SJCRH30 (cell line): ENCODE measurements around the gene SCYGR1. TPM values are rescaled to one million over a fixed set of nuclear protein-coding genes. Genes with fewer than 3 reads are reported as not detected.
A peak's percentile ranks its signal among the peaks of the same experiment; 100 is the strongest.
"Not testable (repeated sequence)": the region's sequence is repeated elsewhere in the genome, so short reads cannot be mapped to it uniquely, and the experiment has no call there.

Source experiments
- DNase-seq, 2 experiments: peaks; one replicate each; pipeline ENCODE4 v3.0.0-alpha.2; 2015 to 2020
- H3K27ac ChIP-seq: fragments of 250-450 bp; sonication (Bioruptor Pico); 2 replicates; pipeline ENCODE4 v1.5.1; 2020; ENCODE audit warnings: mild to moderate bottlenecking, moderate library complexity
- H3K27me3 ChIP-seq: fragments of 250-450 bp; sonication (Bioruptor Pico); 2 replicates; pipeline ENCODE4 v1.5.1; 2020; ENCODE audit warnings: mild to moderate bottlenecking, moderate library complexity
- H3K36me3 ChIP-seq: fragments of 250-450 bp; sonication (Bioruptor Pico); 2 replicates; pipeline ENCODE4 v1.5.1; 2020; ENCODE audit warnings: mild to moderate bottlenecking, moderate library complexity
- H3K4me1 ChIP-seq: fragments of 250-450 bp; sonication (Bioruptor Pico); 2 replicates; pipeline ENCODE4 v1.5.1; 2020; ENCODE audit warnings: mild to moderate bottlenecking, moderate library complexity
- H3K4me3 ChIP-seq: fragments of 250-450 bp; sonication (Bioruptor Pico); 2 replicates; pipeline ENCODE4 v1.5.1; 2020; ENCODE audit warnings: mild to moderate bottlenecking, moderate library complexity
- H3K9me3 ChIP-seq: fragments of 250-450 bp; sonication (Bioruptor Pico); replicated peaks from 2 replicates; pipeline ENCODE4 v1.5.1; 2020; ENCODE audit warnings: mild to moderate bottlenecking, moderate library complexity
- total RNA-seq: library from RNA; depleted of rRNA; stranded (reverse); fragments of >200 nt; shearing (Covaris generic); gene quantifications from 2 replicates; pipeline ENCODE4 v1.2.3, GENCODE V29; 2014; rRNA removed

Gene SCYGR1
- total RNA-seq = not detected in 2 replicates

DNA sequence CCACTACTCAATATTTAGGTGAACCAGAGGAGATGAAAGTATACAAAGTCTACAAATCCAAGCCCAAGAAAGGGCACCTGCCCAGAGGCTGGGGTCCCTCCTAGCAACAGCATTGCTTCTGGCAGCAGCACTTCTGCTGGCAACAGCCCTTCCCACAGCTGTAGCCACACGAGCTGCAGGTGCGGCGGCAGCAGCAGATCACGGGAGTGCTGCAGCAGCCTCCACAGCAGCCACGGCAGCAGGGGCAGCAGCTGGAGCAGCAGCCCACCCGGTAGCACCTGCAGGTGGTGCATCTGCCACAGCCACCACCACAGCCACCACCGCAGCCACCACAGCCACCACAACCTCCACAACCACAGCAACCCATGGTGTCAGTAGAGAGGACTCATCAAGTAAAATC, at the start of gene SCYGR1:
SCYGR1 (minus strand) TSS at position 367 of the 400 bp plus-strand sequence; CDS start at position 367, 0 bp downstream.
- H3K27me3 ChIP-seq, H3K4me1 ChIP-seq, H3K9me3 ChIP-seq, H3K4me3 ChIP-seq, DNase-seq, H3K36me3 ChIP-seq, H3K27ac ChIP-seq: not testable (repeated sequence)

DNA sequence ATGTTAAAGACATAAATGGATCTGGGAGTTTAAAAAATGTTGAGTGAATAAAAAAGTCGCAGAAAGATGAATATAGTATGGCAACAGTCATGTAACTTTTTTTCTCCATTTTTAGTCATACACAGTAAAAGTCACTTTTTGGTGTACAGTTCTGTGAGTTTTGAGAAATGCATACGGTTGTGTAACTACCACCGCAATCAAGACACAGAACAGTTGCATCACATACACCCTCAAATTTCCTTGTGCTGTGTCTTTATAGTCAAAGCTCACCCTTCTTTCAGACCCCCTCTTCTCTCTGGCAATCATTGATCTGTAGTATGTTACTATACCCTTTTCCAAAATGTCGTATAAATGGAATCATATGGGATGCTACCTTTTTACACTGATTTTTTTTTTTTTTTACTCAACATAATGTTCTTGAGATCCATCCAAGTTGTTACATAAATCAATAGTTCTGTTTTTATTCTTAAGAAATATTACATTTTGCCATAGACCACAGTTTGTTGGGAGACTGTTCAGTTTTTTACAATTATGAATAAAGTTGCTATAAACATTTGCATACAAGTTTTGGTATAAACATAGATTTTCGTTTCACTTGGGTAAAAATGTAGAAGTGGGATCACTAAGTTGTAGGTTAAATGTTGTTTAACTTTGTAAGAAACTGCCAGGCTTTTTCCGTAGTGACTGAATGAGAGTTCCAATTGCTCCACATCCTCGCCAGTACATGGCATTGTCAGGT, 48.9 kb upstream of the SCYGR1 start:
- Histone ChIP-seq H3K27ac (no peak overlapping the region), H3K36me3 (no peaks in the 10 kb centered on the region), H3K27me3 (no peaks in the 10 kb centered on the region), H3K4me1 (no peaks in the 10 kb centered on the region), H3K9me3 (peaks cover 4% of the 10 kb centered on the region; the same call in 1 of the 2 replicates), H3K4me3 (no peak overlapping the region)
- DNase-seq = no peak

DNA sequence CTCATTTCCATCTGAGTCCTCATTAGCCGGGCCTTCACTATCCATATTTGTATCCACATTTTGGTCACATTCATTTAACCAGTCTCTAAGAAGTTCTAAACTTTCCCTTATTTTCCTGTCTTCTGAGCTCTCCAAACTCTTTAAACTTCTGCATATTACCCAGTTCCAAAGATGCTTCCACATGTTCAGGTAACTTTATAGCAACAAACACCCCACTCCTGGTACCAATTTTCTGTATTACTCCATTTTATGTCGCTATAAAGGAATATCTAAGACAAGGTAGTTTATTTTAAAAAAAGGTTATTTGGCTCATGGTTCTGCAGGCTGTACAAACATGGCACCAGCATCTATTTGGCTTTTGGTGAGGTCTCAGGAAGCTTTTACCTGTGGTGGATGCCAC, 45.4 kb upstream of the SCYGR1 start:
- 0 out of 2 replicates have a peak, but pooled peaks cover 3% of the 10 kb centered on the region for H3K27me3 ChIP-seq

DNA sequence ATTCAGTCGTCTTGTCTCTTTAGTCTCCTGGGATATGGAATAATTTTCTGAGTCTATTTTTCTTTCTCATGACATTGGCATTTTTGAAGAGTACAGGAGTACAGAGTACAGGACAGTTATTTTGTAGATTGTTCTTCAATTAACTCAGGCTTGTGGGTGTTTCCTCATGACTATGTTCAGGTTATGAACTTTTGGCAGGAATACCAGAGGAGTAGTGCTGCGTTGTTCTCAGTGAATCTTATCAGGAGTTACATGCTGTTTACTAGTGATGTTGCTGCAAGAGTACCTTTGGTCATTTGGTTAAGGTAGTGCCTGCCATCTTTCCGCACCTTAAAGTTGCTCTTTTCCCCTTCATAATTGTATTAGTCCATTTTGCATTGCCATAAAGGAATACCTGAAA, 42.9 kb upstream of the SCYGR1 start:
- Histone ChIP-seq H3K36me3 (no peaks in the 10 kb centered on the region), H3K27ac (no peak overlapping the region), H3K27me3 (0 out of 2 replicates have a peak, but pooled peaks cover 3% of the 10 kb centered on the region), H3K9me3 (peaks cover 4% of the 10 kb centered on the region), H3K4me1 (no peaks in the 10 kb centered on the region), H3K4me3 (no peak overlapping the region)
- DNase-seq = no peak

More for the DNA sequence above, 45.4 kb upstream of the SCYGR1 start:
- H3K27ac ChIP-seq = no peak overlapping the region
- DNase-seq = no peak
- H3K4me1 ChIP-seq = no peaks in the 10 kb centered on the region
- H3K36me3 ChIP-seq = no peaks in the 10 kb centered on the region
- H3K9me3 ChIP-seq = peaks cover 4% of the 10 kb centered on the region
- no peak overlapping the region for H3K4me3 ChIP-seq

DNA sequence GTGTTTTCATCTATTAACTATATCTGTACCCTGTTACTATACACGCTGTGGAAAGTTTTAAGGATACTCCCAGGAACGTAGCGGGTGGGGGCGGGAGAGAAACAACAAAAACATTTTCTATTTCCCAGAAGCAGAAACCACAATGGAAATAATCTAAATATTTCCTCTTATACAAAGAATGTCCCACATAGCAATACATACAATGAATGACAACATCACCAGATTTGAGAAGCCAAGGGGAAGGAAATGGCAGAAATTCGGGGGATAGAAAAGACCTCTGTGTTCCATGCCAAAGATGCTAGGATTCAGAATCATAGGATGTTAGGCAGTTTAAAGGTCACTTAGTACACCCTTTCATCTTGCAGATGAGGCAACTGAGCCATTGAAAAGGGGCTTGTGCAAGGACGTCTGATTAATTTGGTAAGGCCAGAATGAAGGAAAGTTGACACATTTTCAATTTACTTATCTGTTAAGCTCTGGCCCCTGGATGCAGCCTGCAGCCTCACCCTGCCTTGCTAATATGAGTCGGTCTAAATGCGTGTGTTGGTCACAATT, 41.1 kb upstream of the SCYGR1 start:
- no peaks in the 10 kb centered on the region for H3K36me3 ChIP-seq
- no peak for DNase-seq
- peaks cover 4% of the 10 kb centered on the region for H3K9me3 ChIP-seq
- no peaks in the 10 kb centered on the region for H3K4me1 ChIP-seq
- no peak overlapping the region for H3K4me3 ChIP-seq
- H3K27ac ChIP-seq = no peak overlapping the region
- 0 out of 2 replicates have a peak, but pooled peaks cover 3% of the 10 kb centered on the region for H3K27me3 ChIP-seq

DNA sequence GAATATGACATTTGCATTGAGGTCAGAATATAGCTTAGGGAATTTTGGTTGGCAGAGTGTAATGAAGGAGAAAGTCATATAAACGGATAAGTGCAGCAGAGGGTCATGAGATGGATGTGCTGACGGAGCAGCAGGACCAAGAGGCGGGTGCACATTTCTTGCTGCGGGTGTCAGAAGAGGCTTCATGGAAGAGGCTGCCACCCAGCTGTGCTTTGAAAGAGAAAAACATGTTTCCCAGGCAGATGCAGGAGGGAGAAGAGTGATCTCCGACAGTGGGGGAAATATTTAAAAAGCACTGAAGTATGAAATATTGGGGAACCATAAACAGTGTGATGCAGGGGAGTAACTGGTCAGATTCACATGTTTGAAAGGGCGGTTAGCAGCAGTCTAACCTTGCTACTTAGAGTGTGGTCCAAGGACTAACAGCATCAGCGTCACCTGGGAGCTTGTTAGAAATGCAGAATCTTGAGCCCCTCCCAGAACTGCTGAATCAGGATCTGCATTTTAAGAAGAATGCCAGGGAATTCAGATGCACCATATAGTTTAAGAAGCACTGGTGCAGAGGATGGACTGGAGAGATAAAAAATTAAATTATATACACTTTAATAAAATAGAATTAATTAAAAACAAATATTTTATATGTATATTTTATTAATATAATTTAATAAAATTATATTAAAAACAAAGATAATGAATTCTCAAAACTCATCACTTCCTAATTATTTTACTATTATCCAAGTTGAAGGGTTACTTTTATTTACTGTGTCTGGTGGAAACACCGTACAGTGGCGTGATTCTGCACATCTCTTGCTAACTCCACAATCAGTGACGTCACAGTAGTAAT, 36.1 kb upstream of the SCYGR1 start:
- Histone ChIP-seq H3K9me3 (no peaks in the 10 kb centered on the region), H3K27me3 (no peaks in the 10 kb centered on the region), H3K36me3 (no peaks in the 10 kb centered on the region), H3K4me3 (no peak overlapping the region), H3K27ac (no peak overlapping the region), H3K4me1 (no peaks in the 10 kb centered on the region)
- DNase-seq = no peak

DNA sequence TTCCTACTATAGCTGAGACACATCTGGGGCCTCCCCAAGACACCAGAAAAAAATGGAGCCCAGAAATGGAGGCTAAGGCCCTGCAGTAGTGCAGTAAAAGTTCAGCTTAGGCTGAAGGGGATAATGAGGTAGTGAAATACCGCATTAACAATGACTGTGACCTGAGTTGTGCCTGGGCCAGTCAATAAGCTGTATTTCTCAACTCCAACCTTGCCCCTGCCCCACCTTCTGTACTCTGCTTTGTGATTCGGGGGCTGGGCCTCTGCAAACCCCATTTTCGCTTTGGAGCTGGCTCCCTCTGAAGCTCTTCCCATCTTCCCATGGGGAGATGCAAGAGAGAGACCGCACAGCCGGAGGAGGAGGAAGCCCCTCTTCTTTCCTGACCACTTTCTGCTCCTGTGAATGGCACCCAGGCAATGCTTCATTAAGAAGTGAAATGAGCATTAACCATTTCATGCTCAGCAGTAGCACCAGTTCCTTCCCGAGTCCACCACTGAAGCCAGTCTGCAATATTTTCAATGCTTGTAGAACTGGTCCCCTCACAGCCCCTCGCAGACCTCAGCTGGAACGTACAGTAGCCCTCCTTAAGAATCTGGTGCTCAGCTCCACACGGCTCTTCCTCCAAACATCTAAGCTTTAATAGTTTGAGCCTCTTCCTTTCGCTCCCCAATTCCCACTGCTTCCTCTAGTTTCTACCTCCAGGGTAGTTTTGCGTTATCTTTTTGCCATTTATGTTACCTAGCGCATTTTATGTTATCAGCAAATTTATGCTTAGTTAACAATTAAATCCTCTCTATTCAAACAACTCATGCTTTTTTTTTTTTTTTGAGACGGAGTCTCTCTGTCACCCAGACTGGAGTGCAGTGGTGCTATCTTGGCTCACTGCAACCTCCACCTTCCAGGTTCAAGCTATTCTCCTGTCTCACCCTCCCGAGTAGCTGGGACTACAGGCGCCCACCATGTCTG, 32.6 kb upstream of the SCYGR1 start:
- no peak overlapping the region for H3K4me3 ChIP-seq
- peaks cover 14% of the 10 kb centered on the region for H3K4me1 ChIP-seq
- H3K9me3 ChIP-seq = no peaks in the 10 kb centered on the region
- no peaks in the 10 kb centered on the region for H3K27me3 ChIP-seq
- no peak overlapping the region for H3K27ac ChIP-seq
- H3K36me3 ChIP-seq = no peaks in the 10 kb centered on the region
- DNase-seq = no peak

- H3K27ac ChIP-seq = peak overlapping the region; percentile 75
- DNase-seq = peak in 1 of 2 experiments; percentile 52
Measured at GRCh38 chr2:227416701-227417100, 29.0 kb upstream of the SCYGR1 start.

GRCh38 chr2:227415538-227416424, 28.0 kb upstream of the SCYGR1 start:
- peak overlapping the region; percentile 75 for H3K27ac ChIP-seq

More at GRCh38 chr2:227416701-227417100, 29.0 kb upstream of the SCYGR1 start:
- Histone ChIP-seq H3K9me3 (no peaks in the 10 kb centered on the region), H3K4me3 (no peak overlapping the region), H3K36me3 (no peaks in the 10 kb centered on the region), H3K4me1 (peaks cover 19% of the 10 kb centered on the region), H3K27me3 (no peaks in the 10 kb centered on the region)

GRCh38 chr2:227414846-227415245, 27.1 kb upstream of the SCYGR1 start:
- Histone ChIP-seq H3K4me3 (no peak overlapping the region), H3K4me1 (peaks cover 28% of the 10 kb centered on the region), H3K36me3 (no peaks in the 10 kb centered on the region), H3K9me3 (no peaks in the 10 kb centered on the region), H3K27ac (no peak overlapping the region), H3K27me3 (no peaks in the 10 kb centered on the region)
- no peak for DNase-seq

More at GRCh38 chr2:227415538-227416424, 28.0 kb upstream of the SCYGR1 start:
- H3K4me3 ChIP-seq = peak overlapping the region; percentile 15
- H3K36me3 ChIP-seq = no peaks in the 10 kb centered on the region
- no peaks in the 10 kb centered on the region for H3K9me3 ChIP-seq
- no peaks in the 10 kb centered on the region for H3K27me3 ChIP-seq
- peak; percentile 71 to 83 for DNase-seq
- peaks cover 25% of the 10 kb centered on the region for H3K4me1 ChIP-seq

- Histone ChIP-seq H3K9me3 (no peaks in the 10 kb centered on the region), H3K4me3 (no peak overlapping the region), H3K36me3 (no peaks in the 10 kb centered on the region), H3K27ac (no peak overlapping the region), H3K27me3 (no peaks in the 10 kb centered on the region), H3K4me1 (peaks cover 28% of the 10 kb centered on the region)
- no peak for DNase-seq
Measured at GRCh38 chr2:227413371-227413770, 25.6 kb upstream of the SCYGR1 start.

DNA sequence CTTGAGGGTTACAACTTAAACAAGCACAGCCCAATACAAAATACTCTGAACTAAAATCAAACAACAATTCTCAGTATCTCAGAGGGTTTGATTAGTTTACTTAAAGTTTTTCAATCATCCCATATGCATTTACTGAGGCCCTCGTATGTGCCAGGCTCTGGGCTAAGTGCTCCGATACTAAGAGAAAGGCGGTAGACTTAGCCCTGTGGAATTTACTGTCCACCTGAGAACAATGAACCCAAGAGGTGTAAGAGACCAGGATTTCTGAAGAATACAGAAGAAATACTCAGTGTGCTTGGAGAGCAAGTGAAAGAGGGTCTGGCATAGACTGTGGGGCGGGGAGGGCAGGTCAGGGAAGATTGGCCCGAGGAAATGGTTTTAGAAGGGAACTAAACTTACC, 25.1 kb upstream of the SCYGR1 start:
- Histone ChIP-seq H3K4me3 (no peak overlapping the region), H3K36me3 (no peaks in the 10 kb centered on the region), H3K27ac (no peak overlapping the region), H3K27me3 (no peaks in the 10 kb centered on the region), H3K9me3 (no peaks in the 10 kb centered on the region), H3K4me1 (peaks cover 28% of the 10 kb centered on the region)
- DNase-seq = no peak

- Histone ChIP-seq H3K4me1 (peaks cover 28% of the 10 kb centered on the region), H3K27me3 (no peaks in the 10 kb centered on the region), H3K36me3 (no peaks in the 10 kb centered on the region), H3K9me3 (no peaks in the 10 kb centered on the region), H3K4me3 (no peak overlapping the region), H3K27ac (no peak overlapping the region)
- DNase-seq = peak in 1 of 2 experiments; percentile 20
Measured at GRCh38 chr2:227411990-227412350, 24.2 kb upstream of the SCYGR1 start.
